OCI-LY1 (cell line): ENCODE measurements around the gene MIF.

Experiments used
- CTCF ChIP-seq: fragments of 200-600 bp; sonication (generic), shearing (Covaris generic); IDR thresholded peaks from 2 replicates; pipeline ENCODE4 v1.5.1; 2017; ENCODE audit warnings: mild to moderate bottlenecking, antibody characterized with exemption, low read length, moderate library complexity, mixed read lengths
- EZH2 ChIP-seq: fragments of 200-600 bp; sonication (generic), shearing (Covaris generic); IDR thresholded peaks from 2 replicates; pipeline ENCODE4 v1.8.0; 2017; ENCODE audit warnings: borderline replicate concordance, mixed run types, mild to moderate bottlenecking, antibody characterized with exemption, low read length, moderate library complexity, mixed read lengths

GRCh38 chr22:23857606-23858483, 36.3 kb upstream of the MIF start, which contains the start of gene SLC2A11:
- TF ChIP-seq EZH2, result no peak
- TF ChIP-seq CTCF, result peak; percentile 25; the same call in 1 of the 2 replicates
